NCI-H2196 (cell line): ENCODE data around the gene MPND.
"Not testable (repeated sequence)": the region's sequence is repeated elsewhere in the genome, so short reads cannot be mapped to it uniquely, and the experiment has no call there.

ENCODE experiments used
- DNase-seq: peaks from one replicate; lab custom pipeline; 2025; ENCODE audit not compliant: unreplicated experiment; lab: John Stamatoyannopoulos, UW

The MPND gene

GRCh38 chr19:4346020-4346383 is 2.6 kb downstream of the MPND start:
- DNase-seq = no peak

GRCh38 chr19:4347521-4347920 is 4.2 kb downstream of the MPND start:
- DNase-seq = no peak

GRCh38 chr19:4349225-4349624 is 5.9 kb downstream of the MPND start:
- DNase-seq = not testable (repeated sequence)

GRCh38 chr19:4350111-4350510 is 6.7 kb downstream of the MPND start:
- DNase-seq = no peak

GRCh38 chr19:4350726-4351125 is 7.4 kb downstream of the MPND start:
- DNase-seq = no peak

- peak; percentile 66 for DNase-seq
Measured at GRCh38 chr19:4352701-4353121, 9.3 kb downstream of the MPND start.

- no peak for DNase-seq
Measured at GRCh38 chr19:4354282-4354681, 10.9 kb downstream of the MPND start.

GRCh38 chr19:4354897-4355296 is 11.5 kb downstream of the MPND start:
- no peak for DNase-seq

GRCh38 chr19:4357095-4357797 is 13.9 kb downstream of the MPND start:
- DNase-seq = no peak

GRCh38 chr19:4357921-4358326 is 14.6 kb downstream of the MPND start:
- no peak for DNase-seq

GRCh38 chr19:4358709-4359626 is 15.6 kb downstream of the MPND start:
- DNase-seq = no peak

- DNase-seq = no peak
Measured at GRCh38 chr19:4359627-4360000, 16.3 kb downstream of the MPND start.

- no peak for DNase-seq
Measured at GRCh38 chr19:4360081-4360569, 16.8 kb downstream of the MPND start.

GRCh38 chr19:4360641-4361151 is 17.3 kb downstream of the MPND start:
- DNase-seq = no peak

- DNase-seq = no peak
Measured at GRCh38 chr19:4361152-4362046, 18.0 kb downstream of the MPND start.

GRCh38 chr19:4362101-4362828 is 18.9 kb downstream of the MPND start:
- DNase-seq = no peak

GRCh38 chr19:4362831-4363545 is 19.6 kb downstream of the MPND start:
- peak; percentile 28 for DNase-seq

GRCh38 chr19:4363571-4364304 is 20.4 kb downstream of the MPND start:
- no peak for DNase-seq

- DNase-seq = no peak
Measured at GRCh38 chr19:4365341-4365740, 22.0 kb downstream of the MPND start.
